Measurements from ENCODE around the gene TRMT112.

Gene TRMT112

GRCh38 chr11:64269540-64270220 lies 47.7 kb downstream of the TRMT112 start:
- DNase-seq (ENCODE audit: low read depth) = peak; percentile 96

- no peak for DNase-seq (ENCODE audit: low read depth)
Observed at GRCh38 chr11:64268893-64269539, 48.3 kb downstream of the TRMT112 start.

GRCh38 chr11:64268025-64268892 lies 49.1 kb downstream of the TRMT112 start:
- DNase-seq (ENCODE audit: low read depth) = peak; percentile 68

- no peak for DNase-seq (ENCODE audit: low read depth)
Observed at GRCh38 chr11:64267207-64267945, 50.0 kb downstream of the TRMT112 start.

All from CMK (cell line).